Epithelial cell of proximal tubule (primary cell): ENCODE measurements around the gene OSBPL5. TPM values are rescaled to one million over a fixed set of nuclear protein-coding genes. Genes with fewer than 3 reads are reported as not detected.

ENCODE experiments used
- DNase-seq: peaks from one replicate; pipeline ENCODE4 v3.0.0-alpha.2; 2011; ENCODE audit warnings: low read depth
- H3K4me3 ChIP-seq: 2 replicates; pipeline ENCODE4 v1.5.1; 2011; ENCODE audit warnings: low read depth, mild to moderate bottlenecking, low read length
- CTCF ChIP-seq: conservative IDR thresholded peaks from 2 replicates; pipeline ENCODE4 v1.5.1; 2012; ENCODE audit warnings: low read depth, mild to moderate bottlenecking, low read length
- total RNA-seq: library from RNA; depleted of rRNA; stranded (reverse); fragments of >200 nt; gene quantifications from 2 replicates; pipeline ENCODE4 v1.2.3, GENCODE V29; 2015

The OSBPL5 gene
- total RNA-seq, 1 donor from 2014 or later = 25.3 TPM

- no peak for DNase-seq
- H3K4me3 ChIP-seq = no peak overlapping the region
- TF ChIP-seq CTCF = no peak
Measured at GRCh38 chr11:3201677-3202181, 36.6 kb upstream of the OSBPL5 start.

GRCh38 chr11:3201112-3201581, 36.0 kb upstream of the OSBPL5 start:
- TF ChIP-seq CTCF = no peak
- H3K4me3 ChIP-seq = no peak overlapping the region
- no peak for DNase-seq

GRCh38 chr11:3200388-3201111, 35.4 kb upstream of the OSBPL5 start:
- H3K4me3 ChIP-seq = no peak overlapping the region
- TF ChIP-seq CTCF = no peak
- DNase-seq = no peak

DNA sequence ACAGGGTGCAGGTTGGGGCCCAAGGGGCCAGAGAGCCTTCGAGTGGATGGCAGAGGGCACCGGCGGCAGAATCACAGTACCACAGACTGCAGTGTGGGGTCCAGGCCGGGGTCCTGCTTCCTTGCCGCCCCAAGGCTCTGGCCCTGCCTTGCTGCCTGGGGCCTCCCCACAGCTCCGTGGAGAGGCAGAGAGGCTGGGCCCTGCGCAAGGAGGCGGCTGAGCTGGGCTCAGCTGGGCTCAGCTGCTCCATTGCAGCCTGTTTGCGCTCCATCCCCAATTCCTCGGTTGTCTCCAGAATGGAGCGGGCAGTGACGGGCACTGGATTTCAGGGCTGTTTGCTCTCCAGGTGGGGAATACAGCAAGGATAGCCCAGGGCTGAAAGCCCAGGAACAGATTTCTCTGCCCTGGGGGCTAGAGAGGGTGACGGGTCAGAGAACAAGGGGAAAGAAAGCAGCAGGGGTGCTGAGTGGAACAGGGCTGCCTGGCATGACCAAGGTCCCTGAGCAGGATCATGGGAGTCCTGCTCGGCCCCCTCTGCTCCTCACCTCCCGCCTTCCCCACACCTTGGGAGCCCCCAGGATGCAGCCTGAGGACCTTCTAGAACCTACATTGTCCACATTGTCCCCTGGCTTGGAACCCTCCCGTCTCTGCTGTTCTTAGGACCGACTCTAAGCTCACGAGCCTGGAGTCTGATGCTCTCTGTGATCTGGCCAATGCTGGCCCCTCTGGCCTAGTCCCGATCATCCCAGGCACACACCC, 34.6 kb upstream of the OSBPL5 start:
- no peak overlapping the region for H3K4me3 ChIP-seq
- no peak for DNase-seq
- TF ChIP-seq CTCF = no peak

DNA sequence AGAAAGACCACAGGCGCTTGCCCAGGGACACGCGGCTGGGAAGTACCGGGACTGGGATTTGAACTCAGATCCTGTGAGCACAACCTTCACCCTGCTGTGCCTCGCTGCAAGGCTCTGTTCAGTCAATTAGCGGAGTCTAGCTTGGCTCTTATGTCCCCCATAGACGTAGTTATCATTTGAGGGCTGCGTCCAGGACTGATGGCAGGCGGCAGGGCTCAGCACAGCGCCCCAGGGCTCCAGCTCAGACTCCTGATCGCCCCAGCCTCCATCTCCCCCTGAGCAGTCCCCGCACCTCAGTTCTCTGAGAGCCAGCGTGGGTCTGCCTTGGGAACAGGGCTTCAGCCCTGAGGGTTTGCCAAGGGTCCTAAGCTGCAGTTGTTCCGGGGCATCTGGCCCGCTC, 33.7 kb upstream of the OSBPL5 start:
- no peak for DNase-seq
- H3K4me3 ChIP-seq = no peak overlapping the region
- no peak for TF ChIP-seq CTCF

- no peak overlapping the region for H3K4me3 ChIP-seq
- no peak for TF ChIP-seq CTCF
- DNase-seq = no peak
Measured at GRCh38 chr11:3197878-3198528, 32.9 kb upstream of the OSBPL5 start.
